Neuronal stem cell (in vitro differentiated cells): ENCODE measurements around the gene TCEANC2.

Experiments
- DNase-seq: peaks from one replicate; pipeline ENCODE4 v3.0.0-alpha.2; 2013; ENCODE audit warnings: low spot score
- H2AFZ ChIP-seq: one replicate; pipeline ENCODE4 v1.6.1; 2013; ENCODE audit warnings: mild to moderate bottlenecking, low read length, inconsistent platforms
- H2AK5ac ChIP-seq: 2 replicates; pipeline ENCODE4 v1.6.1; 2013; ENCODE audit warnings: low read depth, mild to moderate bottlenecking, inconsistent platforms, low read length, moderate library complexity, mixed read lengths
- H2BK120ac ChIP-seq: 2 replicates; pipeline ENCODE4 v1.6.1; 2013; ENCODE audit warnings: low read depth, mild to moderate bottlenecking, inconsistent platforms, low read length, moderate library complexity, mixed read lengths
- H2BK12ac ChIP-seq: one replicate; pipeline ENCODE4 v1.6.1; 2013; ENCODE audit warnings: low read length, inconsistent platforms
- H2BK15ac ChIP-seq: 2 replicates; pipeline ENCODE4 v1.6.1; 2013; ENCODE audit warnings: mild to moderate bottlenecking, low read length, inconsistent platforms, mixed read lengths
- H2BK5ac ChIP-seq: one replicate; pipeline ENCODE4 v1.6.1; 2013; ENCODE audit warnings: inconsistent platforms, mild to moderate bottlenecking, low read length, moderate library complexity
- H3K14ac ChIP-seq: one replicate; pipeline ENCODE4 v1.6.1; 2013; ENCODE audit warnings: low read length, inconsistent platforms
- H3K18ac ChIP-seq: 2 replicates; pipeline ENCODE4 v1.6.1; 2013; ENCODE audit warnings: low read length, inconsistent platforms
- H3K23ac ChIP-seq: 2 replicates; pipeline ENCODE4 v1.6.1; 2013; ENCODE audit warnings: low read depth, mild to moderate bottlenecking, mixed read lengths, low read length, inconsistent platforms; ENCODE audit not compliant: poor library complexity
- H3K27ac ChIP-seq: replicated peaks from 3 replicates; pipeline ENCODE4 v1.5.1; 2013; ENCODE audit warnings: low read length, inconsistent platforms
- H3K27me3 ChIP-seq, 3 experiments: 2 replicates each; pipeline ENCODE4 v1.6.1; 2013; ENCODE audit warnings: low read length in 3 of 3, mild to moderate bottlenecking in 2 of 3, inconsistent platforms in 1 of 3, low read depth in 1 of 3, mixed read lengths in 1 of 3, moderate library complexity in 1 of 3; ENCODE audit not compliant: control insufficient read depth in 3 of 3, insufficient read depth in 3 of 3
- H3K36me3 ChIP-seq, 2 donors: replicated peaks in 1 of 2; 2 replicates each; pipeline ENCODE4 v1.6.1; 2013; ENCODE audit warnings: low read length in 2 of 2; ENCODE audit not compliant: control insufficient read depth in 2 of 2, insufficient read depth in 2 of 2
- H3K4ac ChIP-seq: 2 replicates; pipeline ENCODE4 v1.6.1; 2013; ENCODE audit warnings: inconsistent platforms, mild to moderate bottlenecking, low read length, moderate library complexity
- H3K4me1 ChIP-seq, 2 donors: 1 replicate in 1 of 2; 2 replicates in 1 of 2; pipeline ENCODE4 v1.6.1; 2013; ENCODE audit warnings: low read length in 2 of 2, low read depth in 1 of 2; ENCODE audit not compliant: control insufficient read depth in 2 of 2, insufficient read depth in 1 of 2
- H3K4me2 ChIP-seq: one replicate; pipeline ENCODE4 v1.6.1; 2013; ENCODE audit warnings: mild to moderate bottlenecking, low read length, inconsistent platforms; ENCODE audit not compliant: insufficient read depth, poor library complexity, severe bottlenecking
- H3K4me3 ChIP-seq, 2 donors: 2 replicates each; pipeline ENCODE4 v1.5.1; 2013; ENCODE audit warnings: low read length in 2 of 2, mild to moderate bottlenecking in 2 of 2, inconsistent platforms in 1 of 2, moderate library complexity in 1 of 2
- H3K79me1 ChIP-seq: one replicate; pipeline ENCODE4 v1.6.1; 2013; ENCODE audit warnings: low read depth, mild to moderate bottlenecking, inconsistent platforms, low read length, moderate library complexity
- H3K9ac ChIP-seq: one replicate; pipeline ENCODE4 v1.6.1; 2013; ENCODE audit warnings: mild to moderate bottlenecking, low read depth, low read length, inconsistent platforms; ENCODE audit not compliant: poor library complexity
- H3K9me3 ChIP-seq, 2 donors: replicated peaks in 1 of 2; 2 replicates each; pipeline versions ENCODE3 to v1.6.1; 2013; ENCODE audit warnings: low read length in 2 of 2, mild to moderate bottlenecking in 2 of 2, inconsistent platforms in 1 of 2, low read depth in 1 of 2, mixed read lengths in 1 of 2, moderate library complexity in 1 of 2; ENCODE audit not compliant: control insufficient read depth in 2 of 2, insufficient read depth in 1 of 2
- H4K8ac ChIP-seq: one replicate; pipeline ENCODE4 v1.6.1; 2013; ENCODE audit warnings: low read depth, mild to moderate bottlenecking, inconsistent platforms, low read length, moderate library complexity
- H4K91ac ChIP-seq: one replicate; pipeline ENCODE4 v1.6.1; 2013; ENCODE audit warnings: low read length, low read depth, mild to moderate bottlenecking, inconsistent platforms; ENCODE audit not compliant: poor library complexity
- WGBS, 2 donors: extraction: QIAGEN DNeasy Blood & Tissue Kit; methylation state at CpG; one replicate each; pipeline ENCODE4 v1.1.7; 2013; ENCODE audit warnings: missing lambda C conversion rate in 2 of 2, mixed read lengths in 1 of 2; ENCODE audit not compliant: insufficient read length in 2 of 2, insufficient replicate concordance in 1 of 2; ENCODE audit errors: extremely low coverage in 2 of 2; 5-methylcytosine and 5-hydroxymethylcytosine counted together

TCEANC2 gene

GRCh38 chr1:54112705-54113368, 59.4 kb downstream of the TCEANC2 start:
- DNase-seq: no peak
- H3K4me3 ChIP-seq: no peak overlapping the region
- no peak overlapping the region for H3K14ac ChIP-seq

DNA sequence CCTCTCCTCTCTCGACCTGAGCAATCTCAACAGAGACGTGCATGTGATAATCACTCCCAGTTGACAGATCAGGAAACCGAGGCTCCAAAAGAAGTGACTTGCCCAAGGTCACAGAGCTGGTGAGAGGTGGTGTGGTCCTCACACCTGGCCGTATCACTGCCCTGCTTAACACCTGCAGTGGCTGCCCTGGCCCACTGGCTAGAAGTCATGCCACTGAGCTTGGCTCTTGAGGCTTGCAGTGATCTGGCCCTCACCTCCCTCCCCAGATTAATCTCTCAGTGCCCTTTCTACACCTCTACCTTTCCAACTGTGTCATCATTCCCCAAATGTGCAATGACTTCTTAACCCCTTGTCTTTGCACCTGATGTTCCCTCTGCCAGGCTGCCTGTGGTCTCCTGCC, 60.6 kb downstream of the TCEANC2 start:
- Histone ChIP-seq H3K14ac (no peak overlapping the region), H3K27ac (no peak overlapping the region)
- no peak for DNase-seq

More at GRCh38 chr1:54112705-54113368, 59.4 kb downstream of the TCEANC2 start:
- H3K27me3 ChIP-seq: peaks cover 0 to 34% (median 0%) of the 10 kb centered on the region in 3 experiments
- no peaks in the 10 kb centered on the region for H3K4me1 ChIP-seq
- no peaks in the 10 kb centered on the region for H3K36me3 ChIP-seq
- H3K23ac ChIP-seq: no peak overlapping the region
- no peak overlapping the region for H2BK5ac ChIP-seq
- H3K4ac ChIP-seq: no peak overlapping the region
- H3K18ac ChIP-seq: peak overlapping the region; percentile 29
- no peak overlapping the region for H4K8ac ChIP-seq
- no peak overlapping the region for H3K9ac ChIP-seq
- H3K4me2 ChIP-seq: no peak overlapping the region
- H3K27ac ChIP-seq: no peak overlapping the region
- no peak overlapping the region for H2BK12ac ChIP-seq
- no peak overlapping the region for H2BK15ac ChIP-seq
- no peak overlapping the region for H2AK5ac ChIP-seq
- WGBS, 2 donors: no CpG with 5 or more reads among the region's 5 CpGs
- H2AFZ ChIP-seq: peak overlapping the region; percentile 42
- no peaks in the 10 kb centered on the region for H3K9me3 ChIP-seq
- no peak overlapping the region for H2BK120ac ChIP-seq
- no peaks in the 10 kb centered on the region for H3K79me1 ChIP-seq
- H4K91ac ChIP-seq: no peak overlapping the region

DNA sequence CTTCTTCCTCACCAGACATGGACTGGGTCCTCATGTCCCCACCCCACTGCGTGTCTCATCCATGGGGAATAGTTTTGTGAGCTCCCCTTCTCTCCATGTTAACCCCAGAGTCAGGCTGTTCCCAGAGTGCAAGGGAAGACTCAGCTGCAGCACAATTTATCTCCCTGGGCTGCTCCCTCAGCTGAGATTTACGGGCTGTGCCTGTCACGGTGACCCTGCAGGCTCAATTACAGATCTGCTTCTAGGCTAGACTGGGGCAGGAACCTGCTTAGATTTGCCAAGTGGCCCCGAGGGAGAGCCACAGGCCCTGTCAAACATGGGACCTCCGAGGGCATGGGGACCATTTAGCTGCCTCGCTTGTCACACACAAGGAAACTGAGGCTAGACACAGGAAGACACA, 61.5 kb downstream of the TCEANC2 start:
- Histone ChIP-seq H3K9ac (no peak overlapping the region), H2BK12ac (no peak overlapping the region), H3K79me1 (no peaks in the 10 kb centered on the region), H3K9me3 (no peaks in the 10 kb centered on the region), H3K4me1 (peaks cover 2 to 6% of the 10 kb centered on the region in 2 donors), H4K8ac (no peak overlapping the region), H2BK120ac (no peak overlapping the region), H3K4me3 (no peak overlapping the region), H3K23ac (no peak overlapping the region), H3K4ac (no peak overlapping the region), H3K4me2 (no peak overlapping the region), H3K14ac (no peak overlapping the region), H2BK15ac (no peak overlapping the region), H2BK5ac (no peak overlapping the region), H2AK5ac (no peak overlapping the region), H4K91ac (no peak overlapping the region), H3K27me3 (peaks cover 0 to 37% (median under 1%) of the 10 kb centered on the region in 3 experiments), H3K18ac (no peak overlapping the region), H3K27ac (no peak overlapping the region), H2AFZ (no peak overlapping the region), H3K36me3 (no peaks in the 10 kb centered on the region)
- WGBS, 2 donors: no CpG with 5 or more reads among the region's 6 CpGs
- no peak for DNase-seq

More for the DNA sequence above, 60.6 kb downstream of the TCEANC2 start:
- no peak overlapping the region for H3K18ac ChIP-seq
- no peak overlapping the region for H2AK5ac ChIP-seq
- no peak overlapping the region for H2BK5ac ChIP-seq
- no peak overlapping the region for H4K8ac ChIP-seq
- no peak overlapping the region for H3K4me2 ChIP-seq
- no peak overlapping the region for H3K4ac ChIP-seq
- no peaks in the 10 kb centered on the region for H3K79me1 ChIP-seq
- peaks cover 0 to 37% (median 0%) of the 10 kb centered on the region in 3 experiments for H3K27me3 ChIP-seq
- H3K9me3 ChIP-seq: no peaks in the 10 kb centered on the region
- no peak overlapping the region for H2BK12ac ChIP-seq
- no peak overlapping the region for H2BK120ac ChIP-seq
- H3K23ac ChIP-seq: no peak overlapping the region
- H4K91ac ChIP-seq: no peak overlapping the region
- peaks cover 2 to 6% of the 10 kb centered on the region in 2 donors for H3K4me1 ChIP-seq
- no peak overlapping the region for H2BK15ac ChIP-seq
- H2AFZ ChIP-seq: no peak overlapping the region
- H3K4me3 ChIP-seq: no peak overlapping the region
- WGBS, 2 donors: no CpG with 5 or more reads among the region's 4 CpGs
- H3K9ac ChIP-seq: no peak overlapping the region
- no peaks in the 10 kb centered on the region for H3K36me3 ChIP-seq

DNA sequence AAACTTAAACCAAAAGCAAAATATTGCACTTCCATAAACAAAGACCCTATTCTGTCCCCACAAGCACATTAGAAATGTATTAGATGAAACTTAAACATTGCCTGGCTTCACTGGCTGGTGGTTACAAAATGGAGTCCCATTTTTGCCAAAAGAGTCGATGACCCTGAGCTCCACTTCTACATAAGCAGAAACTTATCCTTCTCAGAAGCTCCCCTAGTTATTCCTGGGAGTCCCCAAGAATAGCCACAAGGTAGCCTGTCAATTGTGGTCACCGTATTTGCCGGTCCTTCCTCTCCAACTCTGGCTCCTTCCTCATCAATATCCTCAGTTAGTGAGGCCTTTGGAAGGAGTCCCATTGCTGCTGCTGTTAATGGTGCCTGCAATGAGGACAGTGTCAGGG, 62.1 kb downstream of the TCEANC2 start:
- no peak overlapping the region for H2AK5ac ChIP-seq
- H3K4me2 ChIP-seq: no peak overlapping the region
- peaks cover 2 to 6% of the 10 kb centered on the region in 2 donors for H3K4me1 ChIP-seq
- no peak overlapping the region for H2BK15ac ChIP-seq
- H2AFZ ChIP-seq: no peak overlapping the region
- H2BK12ac ChIP-seq: no peak overlapping the region
- H3K4me3 ChIP-seq: no peak overlapping the region
- no peak overlapping the region for H3K9ac ChIP-seq
- H3K14ac ChIP-seq: no peak overlapping the region
- peaks cover 0 to 37% (median 4%) of the 10 kb centered on the region in 3 experiments for H3K27me3 ChIP-seq
- H3K36me3 ChIP-seq: no peaks in the 10 kb centered on the region
- H3K79me1 ChIP-seq: no peaks in the 10 kb centered on the region
- H3K27ac ChIP-seq: no peak overlapping the region
- no peak for DNase-seq
- no CpG with 5 or more reads among the region's 3 CpGs for WGBS, 2 donors
- no peaks in the 10 kb centered on the region for H3K9me3 ChIP-seq
- no peak overlapping the region for H4K91ac ChIP-seq
- no peak overlapping the region for H3K23ac ChIP-seq
- H3K4ac ChIP-seq: no peak overlapping the region
- H2BK120ac ChIP-seq: no peak overlapping the region
- no peak overlapping the region for H2BK5ac ChIP-seq
- no peak overlapping the region for H4K8ac ChIP-seq
- H3K18ac ChIP-seq: no peak overlapping the region
